Endothelial cell of umbilical vein (primary cell): ENCODE data around the gene GTF3C5. TPM values are rescaled to one million over a fixed set of nuclear protein-coding genes. Genes with fewer than 3 reads are reported as not detected.

ENCODE experiments used
- BruUV-seq: library from RNA; stranded (reverse); fragments of 400-500 nt; replicated peaks from 2 replicates; lab custom pipeline; 2021; lab: Mats Ljungman, UMichigan
- CTCF ChIA-PET: fragments of 300-600, 350-600 bp; sonication (Branson Sonifier 250); formaldehyde crosslinking; loops from one replicate; lab custom pipeline; 2021; ENCODE audit warnings: antibody characterized with exemption, inconsistent platforms; lab: Charles Lee
- POLR2A ChIA-PET: fragments of 300-600, 350-600 bp; sonication (Branson Sonifier 250); formaldehyde crosslinking; loops from one replicate; lab custom pipeline; 2021; ENCODE audit warnings: antibody characterized with exemption, inconsistent platforms; lab: Charles Lee
- DNase-seq: peaks from one replicate; pipeline ENCODE4 v3.0.0-alpha.2; 2011; ENCODE audit warnings: low read depth, low spot score
- FAIRE-seq: peaks from 2 replicates; lab custom pipeline; 2011; peaks lifted over from hg19 to GRCh38; lab: Jason Lieb, UNC
- H2AFZ ChIP-seq: 2 replicates; pipeline ENCODE4 v1.6.0; 2012; ENCODE audit warnings: low read depth, low read length, control low read depth, inconsistent platforms
- H3K27ac ChIP-seq: 2 replicates; pipeline ENCODE4 v1.5.1; 2011; ENCODE audit warnings: low read depth, mild to moderate bottlenecking, control low read depth, low read length, moderate library complexity; ENCODE audit not compliant: insufficient read depth
- H3K27me3 ChIP-seq, 2 experiments: 2 replicates each; pipeline versions ENCODE4 v1.6.0 to v1.6.1; 2011; ENCODE audit warnings: low read length in 2 of 2, mixed read lengths in 1 of 2; ENCODE audit not compliant: control insufficient read depth in 2 of 2, insufficient read depth in 2 of 2
- H3K36me3 ChIP-seq, 2 experiments: 2 replicates in 1 of 2; 3 replicates in 1 of 2; pipeline ENCODE4 v1.5.1; 2011; ENCODE audit warnings: low read length in 2 of 2, mild to moderate bottlenecking in 1 of 2, moderate library complexity in 1 of 2; ENCODE audit not compliant: control insufficient read depth in 2 of 2, insufficient read depth in 2 of 2; ENCODE audit errors: extremely low read depth in 1 of 2
- H3K4me1 ChIP-seq: 3 replicates; pipeline ENCODE4 v1.5.1; 2011; ENCODE audit warnings: mild to moderate bottlenecking, low read length; ENCODE audit not compliant: control insufficient read depth, insufficient read depth; ENCODE audit errors: extremely low read depth
- H3K4me2 ChIP-seq: 2 replicates; pipeline ENCODE4 v1.6.1; 2011; ENCODE audit warnings: low read length, control low read depth, mixed read lengths; ENCODE audit not compliant: insufficient read depth
- H3K4me3 ChIP-seq, 3 experiments: fragments of 200-600 bp in 1 of 3; sonication (generic), shearing (Covaris generic) in 1 of 3; replicated peaks in 1 of 3; 2 replicates each; pipeline ENCODE4 v1.5.1; 2011 to 2016; ENCODE audit warnings: control low read depth in 3 of 3, low read length in 3 of 3, mild to moderate bottlenecking in 2 of 3, inconsistent platforms in 1 of 3, low read depth in 1 of 3, moderate library complexity in 1 of 3; ENCODE audit not compliant: insufficient read depth in 1 of 3
- H3K79me2 ChIP-seq: 2 replicates; pipeline ENCODE4 v1.6.0; 2012; ENCODE audit warnings: low read length, inconsistent platforms; ENCODE audit not compliant: control insufficient read depth, insufficient read depth
- H3K9ac ChIP-seq: replicated peaks from 2 replicates; pipeline ENCODE3; 2011; ENCODE audit warnings: low read length, control low read depth; ENCODE audit not compliant: insufficient read depth; ENCODE audit errors: extremely low read depth
- H3K9me1 ChIP-seq: replicated peaks from 3 replicates; pipeline ENCODE4 v1.6.0; 2011; ENCODE audit warnings: mild to moderate bottlenecking, low read length; ENCODE audit not compliant: control insufficient read depth, insufficient read depth; ENCODE audit errors: extremely low read depth
- H3K9me3 ChIP-seq: replicated peaks from 2 replicates; pipeline ENCODE4 v1.5.1; 2012; ENCODE audit warnings: low read length, inconsistent platforms; ENCODE audit not compliant: control insufficient read depth, insufficient read depth
- H4K20me1 ChIP-seq: replicated peaks from 2 replicates; pipeline ENCODE3; 2011; ENCODE audit warnings: mild to moderate bottlenecking, low read length; ENCODE audit not compliant: control insufficient read depth, insufficient read depth; ENCODE audit errors: extremely low read depth
- CTCF ChIP-seq, 2 donors: IDR thresholded peaks; 1 replicate in 1 of 2; 2 replicates in 1 of 2; pipeline ENCODE4 v1.5.1; 2011; ENCODE audit warnings: low read length in 2 of 2, mild to moderate bottlenecking in 2 of 2, moderate library complexity in 2 of 2, control low read depth in 1 of 2, inconsistent platforms in 1 of 2, low read depth in 1 of 2; ENCODE audit not compliant: insufficient read depth in 1 of 2; ENCODE audit errors: extremely low read depth in 1 of 2
- EZH2 ChIP-seq: IDR thresholded peaks from 2 replicates; pipeline ENCODE4 v1.6.1; 2012; ENCODE audit warnings: borderline replicate concordance, low read depth, mild to moderate bottlenecking, moderate library complexity, low read length, inconsistent platforms; ENCODE audit not compliant: severe bottlenecking
- FOS ChIP-seq: IDR thresholded peaks from 2 replicates; pipeline ENCODE4 v1.6.1; 2011; ENCODE audit warnings: mild to moderate bottlenecking, low read length, moderate library complexity, borderline replicate concordance; ENCODE audit not compliant: insufficient read depth
- GATA2 ChIP-seq: IDR thresholded peaks from 2 replicates; pipeline ENCODE4 v1.7.0; 2011; ENCODE audit warnings: low read depth, mild to moderate bottlenecking, moderate library complexity, mixed read lengths, low read length; ENCODE audit not compliant: insufficient read length, insufficient read depth
- JUN ChIP-seq: IDR thresholded peaks from 2 replicates; pipeline ENCODE4 v1.6.1; 2011; ENCODE audit warnings: borderline replicate concordance, low read depth; ENCODE audit not compliant: insufficient read length, insufficient read depth
- MAX ChIP-seq: IDR thresholded peaks from 2 replicates; pipeline ENCODE4 v1.6.1; 2011; ENCODE audit not compliant: insufficient read depth, insufficient read length
- MYC ChIP-seq: IDR thresholded peaks from one replicate; pipeline ENCODE4 v1.6.1; 2011; ENCODE audit warnings: mild to moderate bottlenecking, low read depth, low read length
- POLR2A ChIP-seq: IDR thresholded peaks from 2 replicates; pipeline ENCODE4 v1.6.1; 2012; ENCODE audit warnings: low read depth, mild to moderate bottlenecking, control low read depth, low read length
- POLR2AphosphoS5 ChIP-seq: IDR thresholded peaks from 2 replicates; pipeline ENCODE4 v1.6.1; 2012; ENCODE audit warnings: low read depth, mild to moderate bottlenecking, control low read depth, low read length, moderate library complexity; ENCODE audit not compliant: insufficient read depth
- dilution Hi-C: fragments of 300-500 bp; cut with MboI; formaldehyde crosslinking; loops from one replicate; pipeline ENCODE4 v1.15.0; 2019; ENCODE audit warnings: low sequenced_read_pairs; ENCODE audit not compliant: extremely low pct_ligation_motif_present
- intact Hi-C: fragments of 100-400 bp; cut with micrococcal nuclease; formaldehyde crosslinking; loops from one replicate; pipeline ENCODE4 v1.10.0; 2022
- polyA plus RNA-seq, 4 experiments: library from polyadenylated mRNA; depleted of rRNA in 3 of 4; stranded (reverse) in 3 of 4; unstranded in 1 of 4; fragments of >200 nt; gene quantifications; 2 replicates each; pipeline versions ENCODE4 v1.2.1 to v1.2.3, GENCODE V29; 2011 to 2012; ENCODE audit warnings: missing spikeins in 1 of 4
- total RNA-seq: library from RNA; stranded (reverse); gene quantifications from 2 replicates; pipeline ENCODE4 v1.2.3, GENCODE V29; 2021

GTF3C5 gene
- total and polyA plus RNA-seq, 2 donors (not counting 3 experiments of a cell fraction or from before 2014, with no cell fraction given): 65.6 to 73.8 TPM

GRCh38 chr9:133094842-133095393 lies 64.1 kb downstream of the GTF3C5 start:
- intact Hi-C loops: no loop called here

More at GRCh38 chr9:133094842-133095393, 64.1 kb downstream of the GTF3C5 start:
- BruUV-seq: no TSS peak
- H3K9me1 ChIP-seq: no peaks in the 10 kb centered on the region
- no peaks in the 10 kb centered on the region for H3K9me3 ChIP-seq
- H3K36me3 ChIP-seq: peaks cover 2 to 16% of the 10 kb centered on the region in 2 experiments
- ChIA-PET CTCF (interaction anchor here (5.6 kb wide), 1 partner anchor 49 kb away, joined by 23 read pairs; no protein-coding TSS in a partner anchor), POLR2A (no interaction called here)
- no peak for DNase-seq
- H3K79me2 ChIP-seq: no peaks in the 10 kb centered on the region
- H3K27me3 ChIP-seq: no peaks in the 10 kb centered on the region
- FAIRE-seq: no peak
- no peaks in the 10 kb centered on the region for H4K20me1 ChIP-seq
- H3K4me1 ChIP-seq: no peaks in the 10 kb centered on the region
- dilution Hi-C loops: no loop called here
- no peak for TF ChIP-seq GATA2
- TF ChIP-seq POLR2A: no peak
- TF ChIP-seq MYC: no peak
- no peak for TF ChIP-seq EZH2
- TF ChIP-seq JUN: no peak
- TF ChIP-seq FOS: no peak
- TF ChIP-seq MAX: no peak
- TF ChIP-seq POLR2AphosphoS5: no peak
- no peak for TF ChIP-seq CTCF (IDR thresholded peaks at IDR 0.05; ENCODE audit: extremely low read depth in 1 of 2, insufficient read depth in 1 of 2, low read depth in 1 of 2, low read length in 2 of 2)
- no peak overlapping the region for H3K9ac ChIP-seq
- no peak overlapping the region for H3K27ac ChIP-seq
- no peak overlapping the region for H3K4me2 ChIP-seq
- H3K4me3 ChIP-seq: no peak overlapping the region
- H2AFZ ChIP-seq: no peak overlapping the region
